GM19468 (cell line): ENCODE measurements around the gene CCR5AS.
"Not testable (repeated sequence)": the region's sequence is repeated elsewhere in the genome, so short reads cannot be mapped to it uniquely, and the experiment has no call there.

Source experiments
- ATAC-seq: cut with Tn5 transposase; IDR thresholded peaks from one replicate; pipeline ENCODE4 v1.9.1; 2021; ENCODE audit warnings: mild to moderate bottlenecking, moderate library complexity, moderate number of reproducible peaks; ENCODE audit not compliant: unreplicated experiment; ENCODE audit errors: extremely low read depth

CCR5AS gene

GRCh38 chr3:46429671-46430070, 22.8 kb upstream of the CCR5AS start:
- ATAC-seq = no peak

GRCh38 chr3:46429250-46429649, 22.4 kb upstream of the CCR5AS start:
- no peak for ATAC-seq

- ATAC-seq = no peak
These were observed 21.3 kb upstream of the CCR5AS start for GRCh38 chr3:46427916-46428833.

GRCh38 chr3:46427404-46427803, 20.5 kb upstream of the CCR5AS start:
- not testable (repeated sequence) for ATAC-seq

- ATAC-seq = not testable (repeated sequence)
These were observed 19.6 kb upstream of the CCR5AS start for GRCh38 chr3:46426476-46426875.

- no peak for ATAC-seq
These were observed 16.7 kb upstream of the CCR5AS start for GRCh38 chr3:46423588-46423987.

- ATAC-seq = no peak
These were observed 15.8 kb upstream of the CCR5AS start for GRCh38 chr3:46422617-46423016.

GRCh38 chr3:46420931-46421330, 14.1 kb upstream of the CCR5AS start:
- ATAC-seq = no peak

- no peak for ATAC-seq
These were observed 12.9 kb upstream of the CCR5AS start for GRCh38 chr3:46419816-46420215.

GRCh38 chr3:46417841-46418611, 11.2 kb upstream of the CCR5AS start:
- no peak for ATAC-seq

- ATAC-seq = no peak
These were observed 10.1 kb upstream of the CCR5AS start for GRCh38 chr3:46416811-46417510.

GRCh38 chr3:46416125-46416810, 9.4 kb upstream of the CCR5AS start:
- no peak for ATAC-seq

- ATAC-seq = no peak
These were observed 7.9 kb upstream of the CCR5AS start for GRCh38 chr3:46414739-46415138.

GRCh38 chr3:46413951-46414350, 7.1 kb upstream of the CCR5AS start:
- ATAC-seq = no peak

GRCh38 chr3:46412786-46413298, 6.0 kb upstream of the CCR5AS start:
- ATAC-seq = no peak

GRCh38 chr3:46411271-46411670, 4.4 kb upstream of the CCR5AS start:
- ATAC-seq = no peak

GRCh38 chr3:46410669-46411068, 3.8 kb upstream of the CCR5AS start:
- no peak for ATAC-seq

GRCh38 chr3:46409739-46410489, 3.0 kb upstream of the CCR5AS start:
- no peak for ATAC-seq

- ATAC-seq = no peak
These were observed 2.0 kb upstream of the CCR5AS start for GRCh38 chr3:46408853-46409252.
